HG03060 (cell line): Measurements from ENCODE around the gene FBXL7.

ENCODE experiments used
- ATAC-seq: cut with Tn5 transposase; IDR thresholded peaks from one replicate; pipeline ENCODE4 v1.9.1; 2021; ENCODE audit warnings: low read depth, moderate number of reproducible peaks; ENCODE audit not compliant: unreplicated experiment

Gene FBXL7

DNA sequence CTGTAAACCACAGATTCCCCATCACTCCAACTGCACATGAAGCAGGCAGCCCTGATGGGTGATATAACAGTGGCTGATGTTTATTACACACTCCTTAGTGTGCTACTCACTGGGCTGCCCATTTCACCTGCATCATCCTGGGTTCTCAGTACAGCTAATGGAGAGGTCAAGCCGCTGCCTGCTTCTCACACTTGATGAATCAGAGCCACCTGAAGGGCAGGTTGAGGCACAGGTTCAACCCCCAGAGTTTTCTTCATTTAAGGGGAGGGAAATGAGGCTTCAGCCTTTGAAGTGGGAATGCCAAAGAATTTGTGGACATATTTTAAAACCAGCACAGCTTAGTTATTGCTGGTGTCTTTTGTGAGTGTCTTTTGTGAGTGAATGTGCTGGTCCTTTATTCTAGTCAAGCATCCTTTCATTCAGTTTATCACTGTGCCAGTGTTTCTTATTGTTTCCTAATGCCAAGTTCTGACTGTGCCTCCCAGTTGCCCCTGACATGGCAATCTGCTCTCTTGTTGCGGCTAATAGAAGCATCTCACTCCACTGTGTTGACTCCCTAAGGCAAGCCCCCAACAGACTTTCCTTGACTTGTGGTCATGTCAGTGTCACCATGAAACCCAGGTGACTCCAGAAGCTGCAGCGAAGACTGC lies 109.2 kb downstream of the FBXL7 start:
- ATAC-seq, result no peak

DNA sequence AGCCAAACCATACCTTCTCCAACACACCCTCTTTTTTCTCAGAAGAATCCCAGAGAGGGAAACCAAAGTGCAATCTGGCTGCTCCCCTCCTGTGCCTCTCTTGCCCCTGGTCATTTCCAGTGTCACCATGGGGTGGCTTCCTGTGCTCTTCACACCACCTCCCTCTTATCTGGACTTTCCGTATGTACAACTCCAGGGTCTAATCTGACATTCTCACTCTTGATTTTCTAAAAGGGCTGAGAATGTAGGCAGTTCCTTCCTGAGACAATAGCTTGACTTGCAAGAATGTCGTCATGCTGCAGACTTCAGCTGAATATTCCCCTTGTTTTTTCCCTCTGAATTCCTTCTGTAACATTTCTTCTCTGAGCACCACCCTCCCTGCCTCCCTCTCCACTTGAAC lies 110.2 kb downstream of the FBXL7 start:
- ATAC-seq, result no peak

DNA sequence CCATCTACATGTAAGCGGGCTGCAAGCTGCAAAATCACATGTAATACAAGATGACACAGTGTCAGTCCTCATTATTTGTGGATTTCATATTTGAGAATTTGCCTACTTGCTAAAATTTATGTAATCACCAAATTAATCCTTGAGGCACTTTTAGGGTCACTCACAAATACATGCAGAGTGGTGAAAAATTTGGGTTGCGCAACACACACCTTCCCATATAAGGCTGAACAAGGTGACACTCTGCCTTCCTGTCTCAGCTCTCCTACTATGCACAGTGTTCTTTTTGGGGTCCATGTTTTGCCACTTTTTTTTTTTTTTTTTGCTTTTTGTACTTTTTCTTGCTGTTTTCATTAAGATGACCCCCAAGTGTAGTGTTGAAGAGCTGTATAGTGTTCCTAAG lies 111.0 kb downstream of the FBXL7 start:
- ATAC-seq, result no peak

DNA sequence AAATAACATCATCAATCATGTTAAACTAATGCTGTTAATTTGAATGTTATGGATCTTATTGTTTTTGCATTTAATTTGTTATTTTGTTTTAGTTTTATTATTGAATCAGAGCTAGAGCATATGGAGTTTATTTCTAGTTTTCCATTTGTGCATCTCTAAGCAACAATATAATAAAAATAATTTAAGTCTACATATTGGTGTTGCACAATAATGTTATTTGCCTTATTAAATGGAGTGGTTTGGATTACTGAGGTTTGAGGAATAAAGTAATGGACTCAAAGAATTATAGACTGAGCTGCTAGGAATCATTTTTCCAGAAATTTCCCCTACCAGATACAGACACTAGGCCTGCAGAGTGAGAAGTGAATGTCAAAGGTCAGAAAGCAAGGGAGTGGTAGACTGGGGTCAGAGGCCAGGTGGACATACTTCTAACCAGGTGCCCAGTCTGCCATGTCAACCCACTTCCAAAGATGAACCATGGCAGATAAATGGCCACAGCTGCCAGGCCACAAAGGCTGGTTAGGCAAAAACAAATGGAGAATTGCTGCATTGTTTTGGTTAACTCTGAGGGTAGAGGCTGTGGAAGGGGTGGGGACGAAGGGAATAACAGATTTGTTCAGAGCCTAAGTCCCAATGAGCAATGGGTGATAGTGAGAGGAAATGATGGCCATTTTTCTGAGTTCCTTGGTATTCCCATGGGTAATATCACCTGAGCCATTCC lies 113.1 kb downstream of the FBXL7 start:
- ATAC-seq, result no peak

DNA sequence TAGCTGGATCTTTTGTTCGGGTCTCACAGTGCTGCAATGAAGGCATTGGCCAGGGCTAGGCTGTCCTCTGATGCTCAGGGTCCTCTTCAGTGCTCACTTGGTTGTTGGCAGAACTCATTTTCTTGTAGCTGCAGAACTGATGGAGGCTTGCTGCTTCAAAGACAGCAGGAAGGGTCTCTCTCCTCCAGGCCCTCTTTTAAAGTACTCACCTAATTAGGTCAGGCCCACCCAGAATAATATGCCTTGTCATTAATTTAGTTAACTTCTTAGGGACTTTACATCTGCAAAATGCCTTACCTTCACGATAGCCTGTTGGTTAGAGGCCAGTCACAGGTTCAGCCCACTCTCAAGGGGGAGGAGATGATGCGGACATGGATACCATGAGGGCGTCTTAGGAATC lies 114.7 kb downstream of the FBXL7 start:
- ATAC-seq, result no peak

DNA sequence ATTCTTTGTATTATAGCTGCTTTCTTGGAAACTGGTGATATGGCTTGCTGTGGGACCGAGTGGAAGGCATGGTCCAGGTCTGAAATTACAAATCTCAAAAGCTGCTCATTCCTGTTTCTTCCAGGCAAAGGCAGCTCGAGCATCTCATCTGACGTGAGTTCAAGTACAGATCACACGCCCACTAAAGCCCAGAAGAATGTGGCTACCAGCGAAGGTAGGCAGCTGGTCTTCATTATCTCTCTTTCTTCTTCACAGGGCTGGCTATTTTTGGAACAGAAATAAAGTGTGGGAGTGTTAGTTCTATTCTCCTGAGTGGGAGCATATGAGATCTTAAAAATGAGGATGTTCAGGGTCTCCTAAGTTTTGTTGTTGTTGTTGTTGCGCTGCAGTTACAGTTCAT lies 115.9 kb downstream of the FBXL7 start:
- no peak for ATAC-seq

DNA sequence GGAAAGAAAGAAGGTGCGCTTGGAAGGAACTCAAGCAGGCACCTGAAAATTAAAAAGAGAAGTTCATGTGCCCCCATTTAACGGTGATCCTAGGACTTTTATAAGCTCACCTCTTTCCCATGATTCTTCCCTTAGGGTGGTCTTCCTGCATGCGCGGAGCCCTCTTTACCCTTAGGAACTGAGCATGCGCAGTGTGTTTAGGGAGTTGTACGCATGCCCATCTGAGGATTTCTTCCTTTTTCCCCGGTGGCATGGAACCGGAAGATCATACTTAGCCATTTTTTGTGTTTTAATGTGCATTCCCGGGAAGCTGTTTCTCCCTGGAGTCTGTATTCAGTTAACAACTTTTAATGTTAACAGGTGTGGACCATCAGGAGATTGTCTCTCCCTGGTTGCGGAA lies 119.0 kb downstream of the FBXL7 start:
- no peak for ATAC-seq

DNA sequence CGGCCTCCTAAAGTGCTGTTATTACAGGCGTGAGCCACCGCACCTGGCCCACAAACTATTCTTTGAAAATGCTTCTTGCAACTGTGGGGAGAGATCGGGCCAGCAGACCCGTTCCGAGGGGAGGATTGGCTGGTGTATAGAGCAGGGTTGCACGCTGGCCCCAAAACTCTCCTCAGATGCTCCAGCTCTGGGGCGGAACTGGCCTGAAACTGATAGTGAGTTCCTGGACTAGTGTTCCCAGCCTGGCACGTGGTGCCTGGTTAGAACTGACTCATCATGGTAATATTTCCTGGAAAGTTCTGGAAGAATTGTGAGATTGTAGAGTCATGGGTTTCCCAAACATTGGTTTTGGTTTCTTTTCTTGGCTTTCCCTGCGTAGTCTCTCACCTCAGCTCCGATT lies 120.5 kb downstream of the FBXL7 start:
- ATAC-seq, result no peak

DNA sequence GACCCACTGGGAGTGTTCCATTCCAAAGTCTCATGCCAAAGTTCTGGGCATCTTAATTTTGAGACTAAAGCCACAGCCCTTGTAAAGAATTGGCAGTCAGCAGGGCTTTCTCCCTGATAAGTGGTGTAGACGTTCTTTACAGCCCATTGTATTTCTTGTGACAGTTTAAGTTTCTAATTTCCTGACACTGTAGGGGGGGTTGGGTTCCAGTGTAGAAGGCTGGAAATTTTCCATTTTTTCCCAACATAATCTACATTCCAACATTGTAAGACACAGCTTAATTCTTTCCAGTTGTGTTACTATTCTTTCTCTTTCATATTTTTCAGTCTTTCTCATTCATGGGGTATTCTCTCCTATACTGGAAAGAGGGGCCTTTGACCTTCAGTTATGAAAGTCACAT lies 121.1 kb downstream of the FBXL7 start:
- ATAC-seq, result no peak

DNA sequence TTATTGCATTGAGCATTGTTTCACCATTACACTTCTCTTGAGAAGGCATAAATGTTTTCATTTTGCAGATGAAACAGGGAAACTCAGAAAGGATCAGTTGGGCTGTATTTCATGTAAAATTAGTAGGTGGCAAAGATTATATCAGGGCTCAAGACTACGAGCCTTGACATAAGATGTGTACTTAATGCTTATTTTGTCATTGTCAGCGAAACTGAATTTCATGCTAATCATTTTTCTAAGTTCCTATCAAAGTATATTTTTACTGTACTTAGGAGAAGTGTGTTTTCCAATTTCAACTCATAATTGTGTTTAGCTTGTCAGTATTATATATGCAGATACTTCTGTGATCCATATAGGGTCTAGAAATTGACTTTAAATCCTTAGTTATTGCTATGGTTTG lies 123.8 kb downstream of the FBXL7 start:
- ATAC-seq, result no peak

DNA sequence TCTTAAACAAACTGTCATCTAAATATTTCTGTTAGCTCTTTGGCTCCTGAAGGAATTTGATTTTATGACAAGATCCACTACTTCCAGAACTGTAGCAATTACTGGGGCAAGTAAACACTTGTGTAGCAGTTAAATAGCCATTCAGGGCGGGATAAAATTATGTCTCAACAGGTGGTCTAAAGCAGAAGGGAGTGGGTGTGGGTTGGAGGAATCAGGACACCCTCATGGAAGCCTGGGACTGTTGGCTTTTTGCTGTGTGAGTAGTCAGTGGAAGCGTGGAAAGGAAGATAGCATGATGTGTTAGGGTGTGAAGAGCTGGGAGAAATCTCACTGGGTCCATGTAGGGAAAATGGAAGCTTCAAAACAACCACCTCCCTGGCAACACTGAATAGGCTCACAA lies 127.1 kb downstream of the FBXL7 start:
- no peak for ATAC-seq

DNA sequence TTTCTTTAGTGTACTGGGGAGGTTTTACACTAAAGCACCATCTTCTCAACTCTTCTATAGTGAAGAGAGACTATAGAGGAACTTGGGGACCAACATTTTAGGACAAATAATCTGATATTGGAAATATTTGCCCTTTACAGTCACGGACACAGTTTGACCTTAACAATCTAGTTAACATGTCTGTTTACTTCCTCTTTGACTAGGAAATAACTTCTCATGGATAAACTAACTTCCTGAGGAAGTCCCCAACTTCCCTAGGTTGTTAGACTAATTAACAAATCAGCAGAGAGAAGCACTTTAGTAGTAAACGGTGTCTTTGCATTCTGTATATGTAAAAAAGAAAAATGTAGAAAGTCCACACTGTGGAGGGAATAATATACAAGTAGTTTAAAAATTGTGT lies 127.7 kb downstream of the FBXL7 start:
- no peak for ATAC-seq

DNA sequence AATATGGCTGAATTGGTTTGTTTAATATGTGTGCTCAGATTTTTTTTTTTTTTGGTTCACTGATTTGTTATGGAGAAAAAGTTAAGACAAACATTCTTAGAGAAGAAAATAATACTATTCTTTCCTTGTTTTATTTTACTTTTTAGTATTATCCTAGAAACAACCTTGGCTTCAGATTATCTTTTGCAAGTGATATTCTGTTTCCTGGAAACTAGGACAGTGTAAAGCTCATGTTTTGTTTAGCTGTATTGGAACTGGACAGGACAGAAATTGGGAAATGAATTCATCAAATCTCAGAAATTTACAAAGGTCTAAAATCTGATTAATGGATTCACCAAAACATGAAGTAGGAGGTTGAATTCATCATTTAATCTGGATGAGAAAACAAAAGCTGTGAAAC lies 130.5 kb downstream of the FBXL7 start:
- no peak for ATAC-seq

DNA sequence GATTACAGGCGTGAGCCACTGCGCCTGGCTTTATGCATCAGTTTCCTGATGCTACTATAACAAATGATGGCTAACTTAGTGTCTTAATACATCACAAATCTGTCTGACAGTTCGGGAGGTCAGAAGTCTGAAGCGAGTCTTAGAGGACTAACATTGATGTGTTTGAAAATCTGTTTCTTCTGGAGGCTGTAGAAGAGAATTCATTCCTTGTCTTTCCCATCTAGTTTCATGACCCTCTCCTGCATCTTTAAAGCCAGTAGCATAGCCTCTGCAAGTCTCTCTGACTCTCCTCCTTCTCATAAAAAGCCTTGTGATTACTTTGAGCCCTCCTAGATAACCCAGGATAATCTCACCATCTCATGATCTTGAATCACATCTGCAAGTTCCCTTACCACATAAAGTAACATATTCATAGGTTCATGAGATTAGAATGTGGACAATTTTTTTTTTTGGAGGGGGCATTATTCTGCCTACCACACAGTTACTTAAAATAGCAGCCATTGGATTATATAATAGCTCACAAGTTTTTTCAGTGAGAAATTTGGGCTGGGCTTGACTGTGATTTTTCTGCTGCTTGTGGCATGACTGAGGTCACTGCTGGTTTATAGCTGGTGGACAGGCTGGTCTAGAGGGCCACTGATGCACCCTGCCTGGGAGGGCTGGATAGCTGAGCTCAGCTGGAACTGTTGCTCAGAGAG lies 134.8 kb downstream of the FBXL7 start:
- ATAC-seq, result no peak

DNA sequence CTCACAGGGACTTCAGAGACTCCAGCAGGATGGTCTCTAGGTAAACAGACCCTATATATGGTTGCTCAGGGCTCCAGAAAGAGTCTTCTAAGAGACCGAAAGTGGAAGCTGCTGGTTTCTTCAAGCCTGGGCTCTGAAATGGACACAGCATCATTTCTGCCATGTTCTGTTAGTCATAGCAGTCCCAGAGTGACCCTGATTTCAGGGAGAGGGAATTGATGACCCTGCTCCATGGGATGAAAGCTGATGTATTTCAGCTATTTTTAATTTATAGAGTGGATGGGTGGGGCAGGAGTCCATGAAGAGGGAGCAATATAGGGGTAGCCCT lies 135.3 kb downstream of the FBXL7 start:
- no peak for ATAC-seq

DNA sequence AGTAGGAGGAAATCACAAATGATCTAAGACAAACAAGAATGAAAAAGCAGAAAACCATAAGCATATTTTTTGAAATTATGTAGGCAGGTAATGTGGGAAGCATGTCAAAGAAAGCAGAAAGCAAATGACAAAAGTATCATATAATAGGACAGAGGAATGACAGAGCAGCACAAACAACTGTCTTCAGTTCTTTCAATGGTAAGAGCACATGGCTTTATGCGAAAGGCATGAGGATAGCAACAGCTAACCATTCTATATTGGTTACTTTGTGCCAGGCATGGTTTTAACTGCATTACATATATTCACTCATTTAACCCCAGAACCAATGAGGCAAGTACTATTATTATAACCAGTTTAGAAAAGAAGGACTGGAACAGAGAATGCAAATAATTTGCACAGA lies 137.4 kb downstream of the FBXL7 start:
- ATAC-seq, result no peak

DNA sequence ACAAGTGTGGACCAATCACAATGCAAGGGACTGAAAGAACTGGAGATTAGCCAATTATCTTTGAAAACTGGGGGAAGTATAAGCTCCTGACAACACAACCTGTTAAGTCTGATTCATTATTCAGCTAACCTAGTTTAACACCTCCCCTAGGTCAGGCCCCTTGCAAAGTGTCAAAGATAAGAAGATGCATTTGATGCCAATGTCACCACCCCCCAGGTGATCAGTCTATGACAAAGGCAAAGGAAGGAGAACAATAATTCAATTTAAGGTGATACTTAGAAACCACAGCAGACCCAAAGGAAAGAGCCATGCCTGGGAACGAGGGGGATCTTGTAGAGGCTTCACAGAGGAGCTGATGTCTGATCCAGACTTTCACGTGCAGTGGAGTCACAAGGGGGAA lies 137.9 kb downstream of the FBXL7 start:
- ATAC-seq, result no peak

DNA sequence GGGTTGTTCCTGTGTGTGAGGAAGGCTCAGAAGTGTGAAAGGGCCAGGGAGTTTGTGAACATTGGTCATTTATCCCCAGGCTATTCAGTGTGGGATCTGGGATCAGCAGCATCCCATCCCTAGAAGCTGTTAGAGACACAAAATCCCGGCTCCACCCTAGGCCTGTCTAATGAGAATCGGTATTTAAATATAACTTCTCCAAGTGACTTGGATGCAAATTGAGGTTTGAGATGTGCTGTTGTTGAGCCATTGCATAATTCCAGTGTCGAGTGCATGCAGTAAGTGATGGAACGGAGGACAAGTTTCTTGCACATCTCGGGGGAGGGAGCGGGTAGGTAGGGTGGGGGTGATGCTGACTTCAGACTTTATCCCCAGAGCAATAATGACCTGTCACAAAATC lies 138.3 kb downstream of the FBXL7 start:
- ATAC-seq, result no peak

DNA sequence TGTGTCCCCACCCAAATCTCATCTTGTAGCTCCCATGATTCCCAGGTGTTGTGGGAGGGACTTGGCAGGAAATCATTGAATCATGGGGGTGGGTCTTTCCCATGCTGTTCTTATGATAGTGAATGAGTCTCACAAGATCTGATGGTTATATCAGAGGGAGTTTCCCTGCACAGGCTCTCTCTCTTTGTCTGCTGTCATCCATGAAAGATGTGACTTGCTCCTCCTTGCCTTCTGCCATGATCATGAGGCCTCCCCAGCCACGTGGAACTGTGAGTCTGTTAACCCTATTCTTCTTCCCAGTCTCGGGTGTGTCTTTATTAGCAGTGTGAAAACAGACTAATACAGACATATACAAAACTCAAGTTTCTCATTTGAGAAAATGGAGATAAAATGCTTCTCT lies 139.3 kb downstream of the FBXL7 start:
- no peak for ATAC-seq

DNA sequence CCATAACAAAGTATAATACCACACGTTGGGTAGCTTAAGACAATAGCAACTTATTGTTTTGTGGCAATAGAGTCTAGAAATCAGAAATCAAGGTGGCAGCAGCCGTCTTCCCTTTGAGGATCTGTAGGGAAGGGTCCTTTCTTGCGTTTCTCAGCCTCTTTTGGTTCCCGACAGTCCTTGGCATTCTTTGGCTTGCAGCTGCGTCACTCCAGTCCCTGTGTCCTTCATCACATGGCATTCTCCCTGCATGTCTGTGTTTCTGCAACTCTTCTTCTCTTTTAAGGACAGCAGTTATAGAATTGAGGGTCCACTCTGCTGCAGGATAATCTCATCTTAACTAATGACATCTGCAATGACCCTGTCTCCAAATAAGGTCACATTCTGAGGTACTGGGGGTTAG lies 140.1 kb downstream of the FBXL7 start:
- ATAC-seq, result no peak

DNA sequence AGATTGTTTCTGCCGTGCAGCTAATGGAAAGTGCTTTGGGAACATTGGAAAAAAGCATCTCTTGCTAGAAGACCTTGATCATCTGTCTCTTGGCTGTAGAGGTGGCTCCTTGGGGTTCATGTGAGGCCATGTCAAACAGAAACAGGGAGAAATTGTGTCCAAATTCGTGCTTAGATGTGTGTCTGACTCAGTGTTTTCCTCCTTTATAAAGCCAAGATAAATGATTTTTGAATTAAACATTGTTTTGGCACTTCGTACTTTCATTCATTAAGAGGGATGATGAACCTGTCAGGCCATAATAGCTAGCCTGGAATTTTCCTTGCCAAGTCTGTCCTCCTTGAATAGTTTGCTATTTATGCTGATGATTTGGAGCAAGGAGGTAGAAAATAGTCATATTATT lies 143.8 kb downstream of the FBXL7 start:
- no peak for ATAC-seq
